HG02981 (cell line): ENCODE measurements around the gene RAB4B.
"Not testable (repeated sequence)": the region's sequence is repeated elsewhere in the genome, so short reads cannot be mapped to it uniquely, and the experiment has no call there.

ENCODE experiments used
- ATAC-seq: cut with Tn5 transposase; IDR thresholded peaks from one replicate; pipeline ENCODE4 v1.9.1; 2021; ENCODE audit warnings: mild to moderate bottlenecking, moderate library complexity; ENCODE audit not compliant: unreplicated experiment

The RAB4B gene

GRCh38 chr19:40776932-40777644, 959 bp upstream of the RAB4B start:
- ATAC-seq, result peak; percentile 61

DNA sequence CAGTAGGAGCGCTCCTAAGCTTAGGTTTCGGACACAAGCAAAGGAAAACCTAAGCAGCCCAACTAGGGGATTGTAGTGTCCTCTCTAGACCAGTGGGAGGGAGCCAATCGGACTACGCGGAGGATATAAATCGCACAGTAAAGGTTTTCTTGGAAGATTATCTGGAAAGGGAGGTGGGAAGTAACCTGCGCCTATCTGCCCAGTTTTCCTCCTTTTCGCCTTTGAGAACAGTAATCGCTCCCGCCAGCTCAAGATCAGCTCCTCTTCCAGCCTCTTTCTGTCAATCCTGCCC, 456 bp upstream of the RAB4B start:
- ATAC-seq, result no peak

GRCh38 chr19:40778706-40779284, 748 bp downstream of the RAB4B start:
- ATAC-seq, result no peak

DNA sequence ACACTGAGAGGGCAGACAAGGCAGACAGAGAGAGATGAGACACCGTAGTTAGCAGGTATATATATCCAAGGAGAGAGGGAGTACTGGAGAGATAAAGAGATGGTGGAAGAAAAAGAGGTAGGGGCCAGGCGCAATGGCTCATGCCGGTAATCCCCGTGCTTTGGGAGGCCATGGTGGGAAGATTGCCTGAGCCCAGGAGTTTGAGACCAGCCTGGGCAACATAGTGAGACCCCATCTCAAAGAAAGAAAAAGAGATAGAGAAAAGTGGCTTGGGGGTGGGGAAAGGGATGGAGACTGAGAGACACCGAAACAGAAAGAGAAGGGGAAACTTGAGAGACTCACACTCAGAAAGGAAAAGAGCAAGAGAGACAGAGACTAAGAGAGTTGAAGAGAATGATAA, 2.5 kb downstream of the RAB4B start:
- no peak for ATAC-seq

GRCh38 chr19:40781140-40781539, 3.1 kb downstream of the RAB4B start:
- ATAC-seq, result no peak

DNA sequence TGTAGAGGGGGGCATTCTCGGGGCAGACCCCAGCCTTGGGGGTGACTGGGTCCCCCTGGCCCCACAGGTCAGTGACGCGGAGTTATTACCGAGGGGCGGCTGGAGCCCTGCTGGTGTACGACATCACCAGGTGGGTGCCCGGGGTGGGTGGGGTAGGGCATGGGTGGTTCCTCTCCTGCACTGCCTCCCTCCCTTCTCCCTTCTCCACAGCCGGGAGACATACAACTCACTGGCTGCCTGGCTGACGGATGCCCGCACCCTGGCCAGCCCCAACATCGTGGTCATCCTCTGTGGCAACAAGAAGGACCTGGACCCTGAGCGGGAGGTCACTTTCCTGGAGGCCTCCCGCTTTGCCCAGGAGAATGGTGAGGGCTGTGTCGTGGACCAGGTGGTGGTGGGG, 5.7 kb downstream of the RAB4B start:
- ATAC-seq, result no peak

- ATAC-seq, result not testable (repeated sequence)
Measured at GRCh38 chr19:40784146-40784545, 6.1 kb downstream of the RAB4B start.

DNA sequence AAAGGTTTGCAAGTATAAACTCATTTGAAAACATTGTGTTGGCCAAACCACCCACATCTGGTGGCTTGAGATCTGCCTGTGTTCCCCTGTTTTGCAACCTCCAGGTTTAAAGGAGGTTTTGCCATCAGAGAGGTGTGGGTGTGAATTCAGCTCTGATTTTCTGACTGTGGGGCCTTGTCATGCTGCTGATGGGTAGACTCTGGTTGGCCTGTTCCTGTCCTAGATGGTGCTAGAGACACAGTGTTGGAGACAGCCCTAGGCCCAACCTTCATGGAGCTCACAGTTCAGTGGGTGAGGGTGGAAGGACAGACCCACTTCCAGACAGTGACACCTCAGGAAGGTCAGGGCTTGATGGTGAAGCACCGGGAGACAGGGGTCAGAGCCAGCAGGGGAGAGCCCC, 7.5 kb downstream of the RAB4B start:
- no peak for ATAC-seq

GRCh38 chr19:40786060-40787037, 8.3 kb downstream of the RAB4B start:
- ATAC-seq, result no peak

DNA sequence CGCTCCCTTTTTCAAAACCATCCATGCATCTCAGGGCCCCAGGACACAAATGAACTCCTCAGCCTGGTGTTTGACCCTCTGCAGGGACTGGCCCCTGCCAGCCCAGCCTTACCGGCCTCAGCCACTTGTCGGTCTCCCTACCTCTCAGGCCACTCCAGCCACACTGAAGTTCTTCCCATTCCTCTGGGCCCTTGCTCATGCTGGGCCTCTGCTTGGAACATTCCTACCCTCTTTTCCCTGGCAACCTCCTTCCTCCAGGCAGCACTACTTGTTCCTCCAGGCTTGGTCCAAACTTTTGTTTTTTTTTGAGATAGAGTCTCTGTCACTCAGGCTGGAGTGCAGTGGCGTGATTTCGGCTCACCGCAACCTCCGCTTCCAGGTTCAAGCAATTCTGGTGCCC, 13.3 kb downstream of the RAB4B start:
- no peak for ATAC-seq

- ATAC-seq, result no peak
Measured at GRCh38 chr19:40791996-40792395, 13.9 kb downstream of the RAB4B start.

GRCh38 chr19:40797166-40797962, 19.3 kb downstream of the RAB4B start:
- ATAC-seq, result no peak

DNA sequence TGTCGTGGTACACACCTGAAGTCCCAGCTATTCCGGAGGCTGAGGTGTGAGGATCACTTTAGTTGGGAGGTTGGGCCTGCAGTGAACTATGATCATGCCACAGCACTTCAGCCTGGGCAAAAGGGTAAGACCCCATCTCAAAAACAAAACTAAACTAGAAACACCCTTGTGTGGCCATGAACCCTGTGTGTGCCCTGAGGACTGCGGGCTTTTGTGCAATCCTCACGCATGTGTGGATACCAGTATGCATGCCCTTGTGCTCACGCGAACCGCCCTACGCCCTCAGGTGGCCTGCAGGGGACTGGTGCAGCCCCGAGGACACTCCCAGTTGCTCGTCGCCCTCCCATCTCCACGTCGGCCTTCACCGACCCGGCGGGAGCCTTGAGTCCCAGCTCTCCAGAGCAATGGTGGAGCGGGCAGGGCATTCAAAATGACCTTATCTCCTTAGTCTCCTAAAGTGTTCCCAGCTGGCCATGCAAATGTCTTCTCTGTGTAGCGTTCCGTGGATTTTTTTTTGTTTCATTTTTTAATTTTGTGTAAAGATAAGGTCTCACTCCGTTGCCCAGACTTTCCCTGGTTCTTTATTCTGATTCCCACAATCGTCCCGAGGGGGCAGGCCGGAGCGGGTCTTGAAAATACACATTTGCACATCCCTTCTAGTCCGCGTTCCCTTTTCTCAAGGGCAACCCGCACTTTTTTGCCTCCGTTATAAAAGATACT, 20.1 kb downstream of the RAB4B start:
- ATAC-seq, result no peak

DNA sequence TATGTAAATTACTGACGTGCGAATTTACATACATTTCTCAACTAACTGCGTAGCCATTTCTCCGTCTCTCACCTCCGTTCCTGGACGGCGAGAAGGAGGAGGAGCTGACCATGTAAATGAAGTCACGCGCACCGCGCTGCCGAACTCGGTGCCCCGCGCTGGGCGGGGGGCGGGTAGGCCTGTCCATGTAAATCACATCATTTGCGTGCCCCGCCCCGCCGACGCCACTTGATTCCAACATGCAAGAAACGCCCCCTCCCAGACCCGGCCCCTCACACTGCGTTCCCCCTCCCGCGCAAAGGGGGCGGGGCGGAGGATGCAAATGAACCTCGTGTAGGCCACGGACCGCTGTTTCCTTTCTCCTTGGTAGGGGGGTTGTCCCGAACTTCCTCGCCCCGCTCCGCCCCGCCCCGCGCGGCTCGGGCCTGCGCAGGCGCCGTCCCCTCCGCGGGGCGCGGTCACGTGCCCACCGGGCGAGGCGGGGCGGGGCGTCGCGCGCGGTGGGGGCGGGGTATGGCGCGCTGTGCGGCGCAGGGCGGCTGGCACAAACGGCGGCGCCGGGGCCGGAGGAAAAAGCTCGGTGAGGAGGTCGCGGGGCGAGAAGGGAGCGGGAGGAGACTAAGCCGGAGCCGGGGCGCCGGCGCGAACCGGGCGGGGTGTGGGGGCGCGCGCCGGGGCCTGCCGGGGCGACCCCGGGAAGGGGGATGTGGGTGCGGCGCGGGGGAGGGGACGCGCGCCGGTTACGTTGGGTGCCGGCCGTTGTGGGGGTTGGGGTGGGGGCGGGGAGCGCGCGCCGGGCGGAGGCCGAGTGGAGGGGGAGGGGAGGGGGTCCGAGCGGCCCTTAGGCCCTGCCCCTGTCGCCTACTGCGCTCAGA, 20.9 kb downstream of the RAB4B start, which contains the start of gene EGLN2:
TSS of gene EGLN2 (plus strand) at position 509 of the 875 bp plus-strand sequence. CDS start 1,382 bp downstream, outside the sequence.
- ATAC-seq, result peak; percentile 78

DNA sequence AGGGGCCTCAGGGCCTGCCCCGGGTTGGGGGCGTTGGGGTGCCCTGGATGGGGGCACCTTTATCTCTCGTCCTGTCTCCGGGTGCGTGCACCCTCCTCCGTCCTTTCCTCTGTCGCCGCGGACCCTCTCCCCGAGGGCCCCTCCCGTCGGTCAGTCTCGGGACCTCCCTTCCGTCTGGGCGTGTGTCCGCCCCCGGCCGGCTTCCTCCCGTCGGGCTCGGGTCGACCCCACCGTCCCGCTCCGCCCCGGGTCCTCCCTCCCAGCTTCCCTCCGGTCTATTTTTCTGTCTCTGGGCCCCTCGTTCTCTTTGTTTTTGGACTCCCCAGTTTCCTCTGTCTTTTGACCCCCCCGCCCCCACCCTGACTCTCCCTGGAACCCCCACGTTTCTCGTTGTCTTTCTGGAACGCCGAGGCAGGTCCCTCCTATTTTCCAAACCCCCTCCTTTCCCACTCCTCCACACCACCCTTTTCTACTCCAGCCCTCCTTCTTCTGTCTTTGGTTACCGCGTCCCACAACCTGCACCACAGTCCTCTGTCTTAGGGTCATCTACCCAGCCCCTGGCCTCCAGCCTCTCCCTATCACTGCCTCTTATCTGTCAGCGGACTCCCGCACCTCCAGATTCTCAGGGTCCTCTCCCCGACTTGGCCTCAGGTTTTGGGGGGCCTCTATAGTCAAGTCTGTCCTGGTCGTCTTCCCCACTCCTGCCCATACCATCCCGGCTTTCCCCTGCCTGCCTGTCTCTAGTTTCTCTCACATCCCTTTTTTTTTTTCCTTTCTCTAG, 21.7 kb downstream of the RAB4B start:
- no peak for ATAC-seq

DNA sequence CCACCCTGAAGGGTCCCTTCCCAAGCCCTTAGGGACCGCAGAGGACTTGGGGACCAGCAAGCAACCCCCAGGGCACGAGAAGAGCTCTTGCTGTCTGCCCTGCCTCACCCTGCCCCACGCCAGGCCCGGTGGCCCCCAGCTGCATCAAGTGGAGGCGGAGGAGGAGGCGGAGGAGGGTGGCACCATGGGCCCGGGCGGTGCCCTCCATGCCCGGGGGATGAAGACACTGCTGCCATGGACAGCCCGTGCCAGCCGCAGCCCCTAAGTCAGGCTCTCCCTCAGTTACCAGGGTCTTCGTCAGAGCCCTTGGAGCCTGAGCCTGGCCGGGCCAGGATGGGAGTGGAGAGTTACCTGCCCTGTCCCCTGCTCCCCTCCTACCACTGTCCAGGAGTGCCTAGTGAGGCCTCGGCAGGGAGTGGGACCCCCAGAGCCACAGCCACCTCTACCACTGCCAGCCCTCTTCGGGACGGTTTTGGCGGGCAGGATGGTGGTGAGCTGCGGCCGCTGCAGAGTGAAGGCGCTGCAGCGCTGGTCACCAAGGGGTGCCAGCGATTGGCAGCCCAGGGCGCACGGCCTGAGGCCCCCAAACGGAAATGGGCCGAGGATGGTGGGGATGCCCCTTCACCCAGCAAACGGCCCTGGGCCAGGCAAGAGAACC, 22.4 kb downstream of the RAB4B start:
- no peak for ATAC-seq

- ATAC-seq, result no peak
Measured at GRCh38 chr19:40800997-40801377, 22.9 kb downstream of the RAB4B start.
